Measurements from ENCODE around the gene LILRA6.
"Not testable (repeated sequence)": the region's sequence is repeated elsewhere in the genome, so short reads cannot be mapped to it uniquely, and the experiment has no call there.

Gene LILRA6

DNA sequence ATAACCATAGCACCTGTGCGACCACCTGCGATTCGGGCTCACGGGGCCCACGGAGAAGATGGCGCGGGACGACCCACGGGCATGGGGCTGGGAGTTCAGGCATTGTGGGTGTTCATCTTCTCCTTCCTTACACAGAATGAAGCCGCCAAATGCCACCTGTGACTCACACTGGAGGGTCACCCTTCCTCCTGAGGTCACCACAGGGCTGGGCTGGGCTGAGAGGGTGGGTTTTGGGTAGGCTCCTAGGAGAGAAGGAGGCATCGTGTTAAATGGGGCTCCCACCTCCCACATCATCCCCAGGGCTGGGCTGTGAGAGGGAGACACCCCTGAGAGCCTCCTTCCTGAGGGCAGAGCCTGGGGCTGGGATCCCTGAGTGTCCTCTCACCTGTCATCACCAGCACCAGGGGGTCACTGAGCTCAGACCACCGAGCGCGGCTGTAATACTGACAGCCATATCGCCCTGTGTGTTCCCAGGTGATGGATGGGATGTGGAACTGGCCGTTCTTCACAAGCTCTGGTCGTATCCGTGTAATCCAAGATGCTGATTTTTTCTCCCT, 36.9 kb upstream of the LILRA6 start:
- H3K9ac ChIP-seq (ENCODE audit: low read length) = no peak overlapping the region
- H3K9me2 ChIP-seq (ENCODE audit: low read depth, low read length) = no peaks in the 10 kb centered on the region
- H3K4me3 ChIP-seq (ENCODE audit: low read depth, low read length, poor library complexity, severe bottlenecking) = no peak overlapping the region
- H3K27me3 ChIP-seq (ENCODE audit: insufficient read depth, low read length) = no peaks in the 10 kb centered on the region
- TF ChIP-seq CTCF (IDR thresholded peaks at IDR 0.05; ENCODE audit: low read length) = no peak
- no peak for TF ChIP-seq EZH2 (IDR thresholded peaks at IDR 0.05; ENCODE audit: borderline replicate concordance, low read length)
- no peaks in the 10 kb centered on the region for H3K4me1 ChIP-seq (ENCODE audit: insufficient read depth, low read length, severe bottlenecking)
- no peaks in the 10 kb centered on the region for H3K9me3 ChIP-seq (ENCODE audit: low read length)
- no peak overlapping the region for H3K4me2 ChIP-seq (ENCODE audit: low read length)
- H3F3A ChIP-seq (ENCODE audit: insufficient read depth, low read length) = no peaks in the 10 kb centered on the region
- no peak overlapping the region for H3K27ac ChIP-seq (ENCODE audit: low read depth, low read length, poor library complexity, severe bottlenecking)
- H3K79me2 ChIP-seq (ENCODE audit: insufficient read depth, low read length) = no peaks in the 10 kb centered on the region
- no peak overlapping the region for H2AFZ ChIP-seq (ENCODE audit: low read length)
- H3K36me3 ChIP-seq (ENCODE audit: insufficient read depth, low read length) = no peaks in the 10 kb centered on the region
- H4K20me1 ChIP-seq (ENCODE audit: insufficient read depth, low read length) = no peaks in the 10 kb centered on the region

- H3K36me3 ChIP-seq (ENCODE audit: insufficient read depth, low read length); H3K9me2 ChIP-seq (ENCODE audit: low read depth, low read length); H4K20me1 ChIP-seq (ENCODE audit: insufficient read depth, low read length); H3K27me3 ChIP-seq (ENCODE audit: insufficient read depth, low read length); H3K9ac ChIP-seq (ENCODE audit: low read length); H3K4me1 ChIP-seq (ENCODE audit: insufficient read depth, low read length, severe bottlenecking); H3K27ac ChIP-seq (ENCODE audit: low read depth, low read length, poor library complexity, severe bottlenecking); H3K9me3 ChIP-seq (ENCODE audit: low read length); H3K4me2 ChIP-seq (ENCODE audit: low read length); H2AFZ ChIP-seq (ENCODE audit: low read length); H3K79me2 ChIP-seq (ENCODE audit: insufficient read depth, low read length); H3K4me3 ChIP-seq (ENCODE audit: low read depth, low read length, poor library complexity, severe bottlenecking); H3F3A ChIP-seq (ENCODE audit: insufficient read depth, low read length): not testable (repeated sequence)
Measured at GRCh38 chr19:54278571-54279195, 36.1 kb upstream of the LILRA6 start.

- not testable (repeated sequence) for H3K79me2 ChIP-seq (ENCODE audit: insufficient read depth, low read length); H3K4me1 ChIP-seq (ENCODE audit: insufficient read depth, low read length, severe bottlenecking); H3K4me2 ChIP-seq (ENCODE audit: low read length); H3K27me3 ChIP-seq (ENCODE audit: insufficient read depth, low read length); H4K20me1 ChIP-seq (ENCODE audit: insufficient read depth, low read length); H3K4me3 ChIP-seq (ENCODE audit: low read depth, low read length, poor library complexity, severe bottlenecking); H3F3A ChIP-seq (ENCODE audit: insufficient read depth, low read length); H3K9me3 ChIP-seq (ENCODE audit: low read length); H3K9me2 ChIP-seq (ENCODE audit: low read depth, low read length); H2AFZ ChIP-seq (ENCODE audit: low read length); H3K36me3 ChIP-seq (ENCODE audit: insufficient read depth, low read length); H3K9ac ChIP-seq (ENCODE audit: low read length); H3K27ac ChIP-seq (ENCODE audit: low read depth, low read length, poor library complexity, severe bottlenecking)
Measured at GRCh38 chr19:54278056-54278455, 35.5 kb upstream of the LILRA6 start.

DNA sequence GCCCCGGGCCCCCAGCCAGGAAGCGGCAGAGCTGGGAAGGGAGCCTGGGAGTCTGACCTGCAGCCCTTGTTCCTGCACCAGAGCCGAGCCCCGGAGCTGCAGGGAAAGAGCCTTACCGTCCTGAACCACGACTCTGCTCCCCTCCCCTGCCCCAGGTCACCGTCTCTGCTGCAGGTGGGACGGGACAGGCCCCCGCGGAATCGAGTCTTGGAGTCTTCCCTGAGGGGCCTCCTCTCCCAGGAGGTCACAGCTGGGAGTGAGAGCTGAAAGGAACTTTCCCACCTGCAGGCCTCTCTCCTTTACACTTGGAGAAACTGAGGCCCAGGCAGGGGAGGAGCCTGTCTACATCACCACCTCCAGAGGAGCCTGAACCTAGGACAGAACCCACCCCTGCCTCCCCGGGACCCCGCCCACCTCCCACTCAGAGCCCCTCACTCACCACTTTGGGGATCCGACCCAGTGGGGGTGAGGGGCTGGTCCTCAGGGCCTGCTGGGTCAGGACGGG, 34.6 kb upstream of the LILRA6 start:
- H3K27me3 ChIP-seq (ENCODE audit: insufficient read depth, low read length); H3K4me1 ChIP-seq (ENCODE audit: insufficient read depth, low read length, severe bottlenecking); H3F3A ChIP-seq (ENCODE audit: insufficient read depth, low read length): not testable (repeated sequence)

More for the DNA sequence above, 34.6 kb upstream of the LILRA6 start:
- not testable (repeated sequence) for H3K36me3 ChIP-seq (ENCODE audit: insufficient read depth, low read length); H3K27ac ChIP-seq (ENCODE audit: low read depth, low read length, poor library complexity, severe bottlenecking); H4K20me1 ChIP-seq (ENCODE audit: insufficient read depth, low read length); H3K9me2 ChIP-seq (ENCODE audit: low read depth, low read length); H2AFZ ChIP-seq (ENCODE audit: low read length); H3K9me3 ChIP-seq (ENCODE audit: low read length); H3K4me3 ChIP-seq (ENCODE audit: low read depth, low read length, poor library complexity, severe bottlenecking); H3K4me2 ChIP-seq (ENCODE audit: low read length); H3K9ac ChIP-seq (ENCODE audit: low read length); H3K79me2 ChIP-seq (ENCODE audit: insufficient read depth, low read length)

Measured in OCI-LY1 (cell line).